ENCODE data around the gene ATG3.

GRCh38 chr3:112498914-112499711 is 62.6 kb downstream of the ATG3 start, which contains the start of gene BTLA:
- TF ChIP-seq MXD1 (CRISPR knock-in tag; IDR thresholded peaks at IDR 0.05; ENCODE audit: borderline replicate concordance, poor library complexity, severe bottlenecking) (no peak), PTTG1 (tag; IDR thresholded peaks at IDR 0.05; ENCODE audit: low read depth) (no peak), THRAP3 (IDR thresholded peaks at IDR 0.05; ENCODE audit: borderline replicate concordance) (no peak), ZC3H11A (IDR thresholded peaks at IDR 0.05; ENCODE audit: low read depth, low read length) (no peak), RFX5 (IDR thresholded peaks at IDR 0.05; ENCODE audit: low read depth, low read length) (no peak), E2F4 (CRISPR knock-in tag; IDR thresholded peaks at IDR 0.05; ENCODE audit: low read depth) (no peak), ZEB2 (IDR thresholded peaks at IDR 0.05) (no peak)
